IPS-20b (cell line): Measurements from ENCODE around the gene ENOSF1.

Experiments
- H3K27ac ChIP-seq: one replicate; pipeline ENCODE4 v1.5.1; 2013; ENCODE audit warnings: low read length
- H3K27me3 ChIP-seq: 2 replicates; pipeline ENCODE4 v1.6.1; 2013; ENCODE audit warnings: mild to moderate bottlenecking, low read length, inconsistent platforms; ENCODE audit not compliant: insufficient read depth
- H3K36me3 ChIP-seq: 2 replicates; pipeline ENCODE4 v1.6.1; 2013; ENCODE audit warnings: low read depth, mild to moderate bottlenecking, inconsistent platforms, low read length, moderate library complexity; ENCODE audit not compliant: insufficient read depth
- H3K4me1 ChIP-seq: 2 replicates; pipeline ENCODE4 v1.6.1; 2013; ENCODE audit warnings: mild to moderate bottlenecking, control low read depth, inconsistent platforms, low read length, moderate library complexity; ENCODE audit not compliant: insufficient read depth
- H3K4me3 ChIP-seq: 2 replicates; pipeline ENCODE4 v1.5.1; 2013; ENCODE audit warnings: mild to moderate bottlenecking, low read length, inconsistent platforms
- H3K9ac ChIP-seq: 2 replicates; pipeline ENCODE4 v1.6.1; 2013; ENCODE audit warnings: low read depth, mild to moderate bottlenecking, inconsistent platforms, low read length, moderate library complexity
- H3K9me3 ChIP-seq: 2 replicates; pipeline ENCODE4 v1.6.1; 2013; ENCODE audit warnings: mild to moderate bottlenecking, low read depth, low read length, inconsistent platforms; ENCODE audit not compliant: insufficient read depth

The ENOSF1 gene

DNA sequence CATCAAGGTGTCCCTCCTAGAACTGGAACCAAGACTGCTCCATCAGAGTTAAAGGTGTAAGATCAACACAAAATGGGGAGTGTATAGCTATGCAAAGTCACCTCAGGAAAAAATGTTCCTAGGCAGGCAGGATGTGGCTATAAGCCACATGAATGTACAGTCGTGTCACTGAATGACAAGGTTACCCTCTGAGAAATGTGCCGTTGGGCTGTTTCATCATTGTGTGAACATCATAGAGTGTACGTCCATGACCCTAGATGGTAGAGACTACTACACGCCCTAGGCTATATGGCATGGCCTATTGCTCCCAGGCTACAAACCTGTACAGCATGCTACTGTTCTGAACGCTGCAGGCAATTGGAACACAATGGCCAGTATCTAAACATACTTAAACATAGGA, 30.4 kb downstream of the ENOSF1 start:
- peaks cover 62% of the 10 kb centered on the region for H3K36me3 ChIP-seq
- no peak overlapping the region for H3K4me3 ChIP-seq
- peaks cover 11% of the 10 kb centered on the region for H3K4me1 ChIP-seq
- H3K9ac ChIP-seq = no peak overlapping the region
- H3K27me3 ChIP-seq = no peaks in the 10 kb centered on the region
- H3K9me3 ChIP-seq = no peaks in the 10 kb centered on the region
- no peak overlapping the region for H3K27ac ChIP-seq

DNA sequence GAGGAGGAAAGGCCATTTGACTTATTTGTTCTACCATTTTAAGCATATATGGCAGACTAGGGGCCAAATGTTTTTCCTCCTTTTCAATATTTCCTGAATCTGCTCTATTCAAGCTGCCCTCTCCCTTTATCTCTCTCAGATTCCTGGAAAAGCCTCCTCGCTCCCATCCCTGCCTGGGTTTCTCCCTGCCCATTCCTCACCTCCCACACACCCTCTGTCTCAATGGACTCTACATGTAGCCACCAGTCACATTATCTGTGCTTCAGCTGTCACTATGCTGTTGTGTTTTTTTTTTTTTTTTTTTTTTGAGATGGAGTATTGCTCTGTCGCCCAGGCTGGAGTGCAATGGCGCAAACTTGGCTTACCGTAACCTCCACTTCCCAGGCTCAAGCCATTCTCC, 32.0 kb downstream of the ENOSF1 start:
- Histone ChIP-seq H3K9ac (no peak overlapping the region), H3K27me3 (no peaks in the 10 kb centered on the region), H3K4me1 (peaks cover 1% of the 10 kb centered on the region; the same call in 1 of the 2 replicates), H3K36me3 (peaks cover 78% of the 10 kb centered on the region), H3K4me3 (no peak overlapping the region), H3K27ac (no peak overlapping the region), H3K9me3 (no peaks in the 10 kb centered on the region)

DNA sequence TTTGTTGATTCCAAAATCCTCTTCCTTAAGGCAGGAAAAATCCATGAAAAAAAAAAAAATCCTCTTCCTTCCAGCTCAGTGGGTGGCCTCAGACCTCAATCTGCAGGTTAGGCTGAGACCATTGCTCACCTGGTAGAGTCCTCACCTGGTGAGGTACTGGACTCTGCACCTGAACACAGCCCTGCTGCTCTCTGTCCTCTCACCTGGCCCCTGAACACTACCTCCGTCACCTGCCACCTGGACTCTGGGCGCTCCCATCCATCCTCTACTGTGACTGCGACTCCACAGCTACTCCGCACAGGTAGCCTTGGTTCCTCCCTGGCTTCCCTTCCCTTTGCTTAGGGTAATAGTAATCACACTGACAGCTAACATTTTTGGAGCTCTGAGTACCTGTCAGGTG, 32.9 kb downstream of the ENOSF1 start:
- no peak overlapping the region for H3K27ac ChIP-seq
- H3K27me3 ChIP-seq = no peaks in the 10 kb centered on the region
- H3K4me1 ChIP-seq = no peaks in the 10 kb centered on the region
- H3K4me3 ChIP-seq = no peak overlapping the region
- no peak overlapping the region for H3K9ac ChIP-seq
- H3K36me3 ChIP-seq = peaks cover 84% of the 10 kb centered on the region
- no peaks in the 10 kb centered on the region for H3K9me3 ChIP-seq

DNA sequence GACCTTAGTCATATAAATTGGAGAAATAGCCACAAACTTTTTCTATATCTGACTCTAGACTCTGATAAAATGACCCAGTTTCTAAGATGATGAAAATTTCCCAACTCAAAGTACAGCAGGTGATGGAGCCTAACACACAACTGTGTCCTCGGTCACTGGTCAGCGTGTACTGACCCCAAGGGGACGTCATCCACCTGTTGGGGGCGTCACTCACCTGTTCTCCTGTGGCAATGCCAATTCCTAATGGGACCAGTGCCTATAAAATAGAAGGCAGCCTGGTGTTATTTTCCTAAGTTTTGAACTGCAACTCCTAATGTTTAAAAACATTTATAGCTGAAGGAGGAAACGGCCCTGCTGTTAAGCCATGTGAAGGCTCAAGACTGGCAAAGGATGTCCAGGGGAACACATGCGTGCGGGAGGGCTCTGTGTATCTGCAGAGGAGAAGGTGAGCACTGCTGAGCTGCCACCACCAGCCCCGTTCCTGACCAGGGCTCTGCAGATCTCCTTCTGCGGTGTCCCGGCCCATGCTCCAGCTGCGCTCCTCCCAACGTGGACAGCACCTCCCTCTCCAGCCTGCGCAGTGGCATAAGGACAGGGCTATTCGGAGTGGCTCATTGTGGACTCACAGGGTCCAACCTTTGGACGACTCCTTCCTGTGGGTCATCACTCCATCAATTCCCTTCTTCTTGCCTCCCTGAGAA, 33.8 kb downstream of the ENOSF1 start:
- H3K36me3 ChIP-seq = peaks cover 91% of the 10 kb centered on the region
- no peak overlapping the region for H3K9ac ChIP-seq

DNA sequence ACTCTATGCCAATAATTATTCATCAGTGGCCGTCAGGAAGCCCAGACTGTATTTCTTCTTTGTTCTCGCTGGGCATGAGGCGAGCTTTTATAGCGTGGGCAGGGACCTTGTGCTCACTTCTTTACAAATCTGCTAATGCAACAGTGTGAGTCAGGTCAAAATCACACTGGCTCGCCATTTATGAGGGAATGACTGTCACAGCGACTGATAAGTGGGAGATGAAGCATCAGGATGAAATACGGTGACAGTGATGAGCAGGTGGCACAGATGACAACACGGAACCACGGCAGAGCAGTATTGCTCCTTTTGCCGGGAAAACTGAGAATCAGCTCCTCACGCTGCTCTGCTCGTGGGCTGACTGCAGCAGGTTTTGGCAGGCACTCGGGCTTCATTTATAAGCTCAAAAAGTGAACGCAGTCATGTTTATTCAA, 34.5 kb downstream of the ENOSF1 start:
- Histone ChIP-seq H3K27ac (no peak overlapping the region), H3K4me1 (no peaks in the 10 kb centered on the region), H3K9me3 (no peaks in the 10 kb centered on the region), H3K4me3 (no peak overlapping the region), H3K27me3 (no peaks in the 10 kb centered on the region), H3K9ac (no peak overlapping the region), H3K36me3 (peaks cover 91% of the 10 kb centered on the region)

More for the DNA sequence above, 33.8 kb downstream of the ENOSF1 start:
- H3K4me3 ChIP-seq = no peak overlapping the region
- H3K27ac ChIP-seq = no peak overlapping the region
- H3K9me3 ChIP-seq = no peaks in the 10 kb centered on the region
- no peaks in the 10 kb centered on the region for H3K4me1 ChIP-seq
- H3K27me3 ChIP-seq = no peaks in the 10 kb centered on the region

DNA sequence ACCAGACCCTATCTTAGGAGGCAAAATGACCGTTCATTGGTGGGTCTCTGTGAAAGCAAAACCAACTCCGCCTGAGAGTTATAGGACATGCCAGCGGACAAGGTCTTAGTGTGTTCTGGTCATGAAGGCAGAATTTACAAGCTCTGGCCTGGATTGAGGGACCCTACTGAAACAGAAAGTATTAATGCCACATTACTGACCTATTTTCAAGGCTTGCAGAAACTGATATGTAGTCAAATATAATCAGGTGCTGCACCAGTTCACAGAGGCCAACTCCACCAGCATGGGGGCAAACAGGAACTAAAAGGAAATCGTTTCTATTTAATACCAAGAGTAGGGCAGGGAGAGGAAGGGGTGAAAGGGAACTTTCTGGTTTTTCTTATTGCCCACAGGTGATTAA, 35.3 kb downstream of the ENOSF1 start:
- Histone ChIP-seq H3K9me3 (no peaks in the 10 kb centered on the region), H3K9ac (no peak overlapping the region), H3K36me3 (peaks cover 93% of the 10 kb centered on the region), H3K4me3 (no peak overlapping the region), H3K27ac (no peak overlapping the region), H3K27me3 (no peaks in the 10 kb centered on the region), H3K4me1 (no peaks in the 10 kb centered on the region)

DNA sequence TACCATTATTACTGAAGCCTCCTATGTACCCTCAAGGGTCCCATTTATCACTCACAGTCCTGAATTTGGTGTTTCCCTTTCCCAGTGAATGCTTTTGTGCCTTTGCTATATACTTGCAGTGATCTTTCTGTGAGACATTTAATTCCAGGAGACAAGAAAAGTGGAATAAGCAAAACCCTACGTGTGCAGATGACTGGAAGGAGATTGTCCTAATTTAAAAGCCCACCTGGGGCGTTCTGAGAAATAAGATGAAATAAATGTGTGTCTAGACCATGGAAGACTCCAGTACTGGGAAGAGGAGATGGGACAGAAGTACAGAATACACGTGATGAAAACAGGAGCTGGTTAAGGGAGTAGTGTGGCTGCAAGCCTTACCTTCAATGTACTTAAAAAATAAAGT, 35.7 kb downstream of the ENOSF1 start:
- Histone ChIP-seq H3K4me3 (no peak overlapping the region), H3K9me3 (no peaks in the 10 kb centered on the region), H3K36me3 (peaks cover 93% of the 10 kb centered on the region), H3K9ac (no peak overlapping the region), H3K4me1 (no peaks in the 10 kb centered on the region), H3K27me3 (no peaks in the 10 kb centered on the region), H3K27ac (no peak overlapping the region)

DNA sequence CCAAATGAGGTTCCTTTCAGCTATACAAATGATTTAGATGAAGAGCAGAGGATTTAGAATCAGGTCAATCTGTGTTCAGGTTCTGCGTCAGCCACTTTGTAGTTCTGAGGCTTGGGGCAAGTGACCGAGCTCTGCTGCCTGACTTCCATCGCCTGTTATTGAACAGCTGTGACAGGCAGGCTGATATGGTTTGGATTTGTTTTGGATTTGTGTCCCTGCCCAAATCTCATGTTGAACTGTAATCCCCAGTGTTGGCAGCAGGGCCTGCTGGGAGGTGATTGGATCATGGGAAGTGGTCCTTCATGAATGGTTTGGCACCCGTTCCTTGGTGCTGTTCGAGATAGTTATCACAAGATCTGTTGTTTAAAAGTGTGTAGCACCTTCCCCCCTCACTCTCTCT, 36.4 kb downstream of the ENOSF1 start:
- H3K36me3 ChIP-seq = peaks cover 93% of the 10 kb centered on the region
- no peak overlapping the region for H3K4me3 ChIP-seq
- no peaks in the 10 kb centered on the region for H3K4me1 ChIP-seq
- H3K9ac ChIP-seq = no peak overlapping the region
- no peaks in the 10 kb centered on the region for H3K27me3 ChIP-seq
- H3K9me3 ChIP-seq = no peaks in the 10 kb centered on the region
- H3K27ac ChIP-seq = no peak overlapping the region

DNA sequence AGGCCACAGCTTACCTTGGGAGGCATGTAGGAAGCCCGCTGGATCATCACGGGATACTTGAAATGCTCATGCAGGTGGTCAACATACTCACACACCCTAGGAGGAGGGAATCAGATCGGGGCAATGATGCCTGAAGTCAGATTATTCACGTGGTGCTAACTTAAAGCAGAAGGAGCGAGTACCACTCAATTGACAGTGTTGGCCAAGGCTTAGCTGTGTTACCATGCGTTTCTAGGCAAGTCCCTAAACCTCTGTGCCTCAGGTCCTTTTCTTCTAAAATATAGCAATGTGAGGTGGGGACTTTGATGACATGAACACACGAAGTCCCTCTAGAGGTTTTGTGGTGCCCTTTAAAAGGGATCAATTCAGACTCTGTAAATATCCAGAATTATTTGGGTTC, 37.1 kb downstream of the ENOSF1 start:
- no peaks in the 10 kb centered on the region for H3K9me3 ChIP-seq
- no peaks in the 10 kb centered on the region for H3K4me1 ChIP-seq
- no peak overlapping the region for H3K4me3 ChIP-seq
- H3K36me3 ChIP-seq = peaks cover 96% of the 10 kb centered on the region
- H3K27me3 ChIP-seq = no peaks in the 10 kb centered on the region
- no peak overlapping the region for H3K9ac ChIP-seq
- no peak overlapping the region for H3K27ac ChIP-seq

DNA sequence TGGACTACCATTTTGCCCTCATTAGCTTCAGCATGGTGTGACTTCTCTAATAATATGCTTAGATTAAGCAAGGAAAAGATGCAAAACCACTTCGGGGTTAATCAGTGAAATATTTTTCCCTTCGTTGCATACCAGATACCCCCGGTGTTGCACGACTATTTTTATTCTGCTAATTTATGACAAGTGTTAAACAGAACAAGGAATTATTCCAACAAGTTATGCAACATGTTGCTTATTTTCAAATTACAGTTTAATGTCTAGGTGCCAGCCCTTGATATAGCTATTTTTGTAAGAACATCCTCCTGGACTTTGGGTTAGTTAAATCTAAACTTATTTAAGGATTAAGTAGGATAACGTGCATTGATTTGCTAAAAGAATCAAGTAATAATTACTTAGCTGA, 38.7 kb downstream of the ENOSF1 start:
- Histone ChIP-seq H3K36me3 (peaks cover 100% of the 10 kb centered on the region), H3K9ac (no peak overlapping the region), H3K9me3 (no peaks in the 10 kb centered on the region), H3K27me3 (no peaks in the 10 kb centered on the region), H3K4me3 (no peak overlapping the region), H3K4me1 (no peaks in the 10 kb centered on the region), H3K27ac (no peak overlapping the region)

DNA sequence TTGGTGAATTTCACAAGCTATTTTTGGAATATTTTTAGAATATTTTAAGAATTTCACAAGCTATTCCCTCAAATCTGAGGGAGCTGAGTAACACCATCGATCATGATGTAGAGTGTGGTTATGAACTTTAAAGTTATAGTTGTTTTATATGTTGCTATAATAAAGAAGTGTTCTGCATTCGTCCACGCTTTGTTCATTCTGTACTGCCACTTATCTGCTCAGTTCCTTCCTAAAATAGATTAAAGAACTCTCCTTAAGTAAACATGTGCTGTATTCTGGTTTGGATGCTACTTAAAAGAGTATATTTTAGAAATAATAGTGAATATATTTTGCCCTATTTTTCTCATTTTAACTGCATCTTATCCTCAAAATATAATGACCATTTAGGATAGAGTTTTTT, 39.1 kb downstream of the ENOSF1 start:
- Histone ChIP-seq H3K9ac (no peak overlapping the region), H3K36me3 (peaks cover 100% of the 10 kb centered on the region), H3K27me3 (no peaks in the 10 kb centered on the region), H3K4me3 (no peak overlapping the region), H3K9me3 (no peaks in the 10 kb centered on the region), H3K27ac (no peak overlapping the region), H3K4me1 (no peaks in the 10 kb centered on the region)

DNA sequence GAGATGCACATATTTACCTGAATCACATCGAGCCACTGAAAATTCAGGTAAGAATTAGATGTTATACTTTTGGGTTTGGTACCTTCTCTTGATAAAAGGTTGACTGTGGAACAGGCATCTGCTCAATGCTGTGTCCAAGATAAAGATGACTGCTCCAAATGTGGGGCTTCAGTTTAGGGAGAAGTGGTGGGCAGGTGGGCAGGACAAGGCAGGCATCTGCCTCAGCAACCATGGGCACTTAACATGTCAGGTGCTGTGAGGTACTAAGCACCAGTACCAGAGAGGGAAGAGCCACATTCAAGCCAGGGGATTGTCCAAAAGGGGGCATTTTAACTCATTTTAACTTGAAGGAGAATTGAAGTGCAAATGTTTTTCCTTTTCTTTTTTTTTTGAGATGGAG, 41.0 kb downstream of the ENOSF1 start:
- Histone ChIP-seq H3K4me1 (no peaks in the 10 kb centered on the region), H3K36me3 (peaks cover 95% of the 10 kb centered on the region), H3K9ac (no peak overlapping the region), H3K27me3 (no peaks in the 10 kb centered on the region), H3K27ac (no peak overlapping the region), H3K4me3 (no peak overlapping the region), H3K9me3 (no peaks in the 10 kb centered on the region)
